ENCODE results near the gene ZMYND10.
A peak's percentile ranks its signal among the peaks of the same experiment; 100 is the strongest.
"Not testable (repeated sequence)": the region's sequence is repeated elsewhere in the genome, so short reads cannot be mapped to it uniquely, and the experiment has no call there.

The ZMYND10 gene

DNA sequence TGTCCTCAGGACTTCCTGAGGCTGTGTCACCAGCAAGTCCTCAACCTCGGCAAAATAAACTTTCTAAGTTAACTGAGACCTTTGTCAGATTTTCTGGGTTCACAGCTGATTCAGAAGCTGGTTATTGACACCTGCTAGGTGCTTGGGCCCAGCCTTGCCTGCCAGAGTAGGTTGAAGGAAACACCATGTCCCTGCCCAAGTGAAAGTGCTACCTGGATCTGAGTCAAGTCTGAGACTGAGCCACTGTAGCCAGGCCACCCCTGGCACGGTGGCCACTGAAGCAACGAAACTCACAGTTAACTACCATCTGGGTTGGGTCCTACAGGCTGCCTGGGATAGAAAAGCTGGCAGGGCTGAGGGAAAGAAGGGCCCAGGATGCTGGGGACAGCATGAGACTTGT lies 31.2 kb downstream of the ZMYND10 start:
- no peak overlapping the region for H3K27ac ChIP-seq
- TF ChIP-seq, protein P1, sequence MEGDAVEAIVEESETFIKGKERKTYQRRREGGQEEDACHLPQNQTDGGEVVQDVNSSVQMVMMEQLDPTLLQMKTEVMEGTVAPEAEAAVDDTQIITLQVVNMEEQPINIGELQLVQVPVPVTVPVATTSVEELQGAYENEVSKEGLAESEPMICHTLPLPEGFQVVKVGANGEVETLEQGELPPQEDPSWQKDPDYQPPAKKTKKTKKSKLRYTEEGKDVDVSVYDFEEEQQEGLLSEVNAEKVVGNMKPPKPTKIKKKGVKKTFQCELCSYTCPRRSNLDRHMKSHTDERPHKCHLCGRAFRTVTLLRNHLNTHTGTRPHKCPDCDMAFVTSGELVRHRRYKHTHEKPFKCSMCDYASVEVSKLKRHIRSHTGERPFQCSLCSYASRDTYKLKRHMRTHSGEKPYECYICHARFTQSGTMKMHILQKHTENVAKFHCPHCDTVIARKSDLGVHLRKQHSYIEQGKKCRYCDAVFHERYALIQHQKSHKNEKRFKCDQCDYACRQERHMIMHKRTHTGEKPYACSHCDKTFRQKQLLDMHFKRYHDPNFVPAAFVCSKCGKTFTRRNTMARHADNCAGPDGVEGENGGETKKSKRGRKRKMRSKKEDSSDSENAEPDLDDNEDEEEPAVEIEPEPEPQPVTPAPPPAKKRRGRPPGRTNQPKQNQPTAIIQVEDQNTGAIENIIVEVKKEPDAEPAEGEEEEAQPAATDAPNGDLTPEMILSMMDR (conservative IDR thresholded peaks at IDR 0.05) = no peak

DNA sequence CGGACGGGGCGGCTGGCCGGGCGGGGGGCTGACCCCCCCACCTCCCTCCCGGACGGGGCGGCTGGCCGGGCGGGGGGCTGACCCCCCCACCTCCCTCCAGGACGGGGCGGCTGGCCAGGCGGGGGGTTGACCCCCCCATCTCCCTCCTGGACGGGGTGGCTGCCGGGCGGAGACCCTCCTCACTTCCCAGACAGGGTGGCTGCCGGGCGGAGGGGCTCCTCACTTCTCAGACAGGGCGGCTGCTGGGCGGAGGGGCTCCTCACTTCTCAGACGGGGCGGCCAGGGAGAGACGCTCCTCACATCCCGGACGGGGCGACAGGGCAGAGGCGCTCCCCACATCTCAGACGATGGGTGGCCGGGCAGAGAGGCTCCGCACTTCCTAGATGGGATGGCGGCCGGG lies 33.5 kb downstream of the ZMYND10 start:
- not testable (repeated sequence) for H3K27ac ChIP-seq

DNA sequence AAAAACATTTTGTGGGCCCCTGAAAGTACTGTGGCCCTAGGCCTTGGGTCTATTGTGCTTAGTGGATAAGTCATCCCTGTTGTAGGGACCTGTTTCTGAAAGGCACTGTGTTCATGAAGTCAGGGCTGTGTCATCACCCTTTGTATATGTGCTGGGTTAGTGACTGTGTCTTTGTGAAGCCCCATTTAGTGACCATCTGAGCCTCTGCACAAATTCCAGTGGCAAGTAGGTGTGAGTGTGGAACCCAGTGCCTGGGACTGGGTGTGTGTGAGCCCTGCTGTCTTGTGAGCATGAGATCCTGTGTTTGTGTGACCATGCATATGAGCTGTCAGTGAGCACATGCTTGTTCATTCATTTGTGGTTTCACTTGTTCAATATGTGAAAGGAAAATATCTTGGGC lies 40.9 kb downstream of the ZMYND10 start:
- TF ChIP-seq, protein P1 (conservative IDR thresholded peaks at IDR 0.05) = no peak
- H3K27ac ChIP-seq = no peak overlapping the region

GRCh38 chr3:50303013-50303815 lies 42.3 kb downstream of the ZMYND10 start, which contains the start of gene HYAL1:
HYAL1 (minus strand) TSS chr3:50303574; CDS start chr3:50302956, 618 bp downstream.
- H3K27ac ChIP-seq = no peak within 1 kb of the TSS
- TF ChIP-seq, protein P1 (conservative IDR thresholded peaks at IDR 0.05) = 0 out of 2 replicates have a peak, but pooled peaks have one; percentile 18

DNA sequence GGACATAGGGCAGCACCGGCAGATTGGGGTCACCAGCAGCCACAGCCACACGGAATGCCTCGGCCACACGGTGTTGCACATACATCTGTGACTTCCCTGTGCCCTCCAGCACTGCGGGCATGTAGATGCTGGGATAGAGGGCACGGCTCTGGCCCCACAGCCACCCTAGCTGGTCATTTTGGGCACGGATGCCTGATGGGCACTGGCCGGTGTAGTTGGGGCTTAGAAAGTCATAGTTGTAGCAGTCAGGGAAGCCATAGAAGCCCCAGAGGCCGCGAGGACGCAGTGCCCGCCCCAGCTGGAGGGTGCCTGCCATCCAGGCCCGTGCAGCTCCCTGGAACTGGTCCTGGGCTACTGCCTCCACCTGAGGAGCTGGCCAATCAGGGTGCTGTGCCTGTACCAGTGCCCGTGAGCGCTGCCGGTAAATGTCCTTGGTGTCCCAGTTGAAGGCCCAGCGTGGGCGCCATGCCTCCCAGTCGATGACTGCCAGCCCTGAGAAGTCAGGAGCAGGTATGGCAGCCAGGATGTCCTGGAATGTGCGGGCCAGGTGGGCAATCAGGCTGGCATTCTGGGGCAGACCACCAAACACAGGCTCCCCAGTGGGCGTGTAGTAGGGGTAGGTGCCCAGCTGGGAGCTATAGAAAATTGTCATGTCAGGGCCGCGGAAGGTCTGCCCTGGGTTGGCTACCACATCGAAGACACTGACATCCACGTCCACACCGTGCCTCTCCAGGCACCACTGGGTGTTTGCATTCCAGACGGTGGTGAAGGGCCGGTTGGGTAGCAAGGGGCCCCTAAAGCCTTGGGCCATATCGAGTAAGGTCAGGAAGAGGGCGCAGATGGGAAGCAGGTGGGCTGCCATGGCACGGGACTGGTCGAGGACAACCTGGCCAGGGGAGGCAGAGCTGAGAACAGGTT lies 43.2 kb downstream of the ZMYND10 start:
- H3K27ac ChIP-seq = no peak overlapping the region
- TF ChIP-seq, protein P1 (conservative IDR thresholded peaks at IDR 0.05) = no peak

DNA sequence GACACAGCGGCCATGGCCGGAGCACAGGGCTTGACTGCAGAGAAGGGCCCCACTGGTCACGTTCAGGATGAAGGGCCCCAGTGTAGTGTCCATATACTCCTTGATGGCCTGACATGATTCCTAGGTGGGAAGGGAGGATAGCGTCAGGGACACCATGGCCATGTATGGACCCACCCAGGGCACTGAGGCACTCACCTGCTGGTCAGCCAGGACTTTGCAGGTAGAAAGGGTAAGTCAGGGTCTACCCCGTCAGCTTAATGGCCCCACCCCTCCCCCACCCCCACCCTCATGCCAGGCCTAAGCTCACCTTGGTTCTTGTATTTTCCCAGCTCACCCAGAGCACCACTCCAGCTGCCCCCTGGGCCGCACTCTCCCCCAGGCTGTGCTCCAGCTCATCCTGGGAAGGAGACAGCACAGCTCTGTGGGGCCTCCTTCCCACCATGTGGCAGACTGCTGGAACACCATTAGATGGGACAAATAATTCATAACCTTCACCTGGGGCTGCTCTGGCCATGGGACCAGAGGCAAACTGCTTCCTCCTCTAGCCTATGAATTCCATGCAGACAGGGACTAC lies 44.8 kb downstream of the ZMYND10 start:
- TF ChIP-seq, protein P1 (conservative IDR thresholded peaks at IDR 0.05) = no peak
- H3K27ac ChIP-seq = peak overlapping the region; percentile 90; the same call in 1 of the 2 replicates

DNA sequence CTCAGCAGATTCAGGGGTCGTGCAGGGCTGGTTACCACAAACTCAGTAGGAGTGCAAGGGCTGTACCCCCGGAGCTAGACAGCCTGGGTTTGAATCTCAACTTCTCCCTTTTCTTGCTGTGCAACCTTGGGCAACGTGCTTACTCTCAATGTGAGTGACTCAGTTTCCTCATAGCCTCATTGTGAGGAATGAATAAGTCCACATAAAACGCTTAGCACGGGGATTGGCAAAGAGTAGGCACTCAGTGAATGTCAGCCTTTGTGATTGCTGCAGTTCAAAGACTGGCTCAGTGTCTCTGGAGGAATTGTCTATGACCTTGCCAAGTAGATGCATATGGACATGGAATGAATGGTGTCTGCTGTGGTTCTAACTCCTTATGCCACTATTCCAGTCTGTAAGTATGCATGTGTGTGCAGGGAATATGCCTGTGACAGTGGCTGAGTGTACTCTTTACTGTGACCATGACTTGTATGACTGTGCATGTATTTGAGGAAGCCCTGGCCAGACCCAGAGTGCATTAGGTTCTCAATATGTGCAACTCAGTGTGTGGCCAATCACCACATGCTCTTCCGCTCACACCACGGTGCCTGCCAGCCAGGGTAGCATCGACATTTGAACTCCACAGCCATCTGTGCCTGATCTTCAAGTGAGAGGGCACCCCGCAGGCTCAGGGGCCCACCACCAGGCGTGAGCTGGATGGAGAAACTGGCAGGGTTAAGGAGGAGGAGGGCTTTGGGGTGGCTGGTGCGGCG lies 45.4 kb downstream of the ZMYND10 start:
- TF ChIP-seq, protein P1 (conservative IDR thresholded peaks at IDR 0.05) = no peak
- H3K27ac ChIP-seq = peak overlapping the region; percentile 90

Measured in VCaP (cell line).